HG03039 (cell line): ENCODE data around the gene TRAFD1.
"Not testable (repeated sequence)": the region's sequence is repeated elsewhere in the genome, so short reads cannot be mapped to it uniquely, and the experiment has no call there.

Source experiments
- ATAC-seq: cut with Tn5 transposase; IDR thresholded peaks from one replicate; pipeline ENCODE4 v1.9.1; 2021; ENCODE audit warnings: mild to moderate bottlenecking, moderate library complexity; ENCODE audit not compliant: unreplicated experiment

The TRAFD1 gene

GRCh38 chr12:112153181-112153892 is 28.0 kb downstream of the TRAFD1 start:
- ATAC-seq = no peak

DNA sequence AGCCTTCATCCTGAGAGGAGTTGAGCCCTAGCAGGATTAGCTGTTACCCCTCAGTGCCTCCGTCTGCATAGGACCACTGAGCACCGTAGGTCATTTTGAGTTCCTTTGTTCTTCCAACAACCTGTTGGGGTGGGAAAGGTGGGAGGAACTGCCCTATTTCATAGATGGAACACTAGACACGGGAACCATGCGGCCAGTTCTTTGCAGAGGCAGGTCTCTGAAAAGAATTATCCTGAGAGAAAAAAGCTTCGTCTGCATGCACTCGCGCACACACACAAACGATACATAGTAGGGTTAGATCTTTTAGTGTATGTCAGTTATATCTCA is 28.5 kb downstream of the TRAFD1 start:
- no peak for ATAC-seq

DNA sequence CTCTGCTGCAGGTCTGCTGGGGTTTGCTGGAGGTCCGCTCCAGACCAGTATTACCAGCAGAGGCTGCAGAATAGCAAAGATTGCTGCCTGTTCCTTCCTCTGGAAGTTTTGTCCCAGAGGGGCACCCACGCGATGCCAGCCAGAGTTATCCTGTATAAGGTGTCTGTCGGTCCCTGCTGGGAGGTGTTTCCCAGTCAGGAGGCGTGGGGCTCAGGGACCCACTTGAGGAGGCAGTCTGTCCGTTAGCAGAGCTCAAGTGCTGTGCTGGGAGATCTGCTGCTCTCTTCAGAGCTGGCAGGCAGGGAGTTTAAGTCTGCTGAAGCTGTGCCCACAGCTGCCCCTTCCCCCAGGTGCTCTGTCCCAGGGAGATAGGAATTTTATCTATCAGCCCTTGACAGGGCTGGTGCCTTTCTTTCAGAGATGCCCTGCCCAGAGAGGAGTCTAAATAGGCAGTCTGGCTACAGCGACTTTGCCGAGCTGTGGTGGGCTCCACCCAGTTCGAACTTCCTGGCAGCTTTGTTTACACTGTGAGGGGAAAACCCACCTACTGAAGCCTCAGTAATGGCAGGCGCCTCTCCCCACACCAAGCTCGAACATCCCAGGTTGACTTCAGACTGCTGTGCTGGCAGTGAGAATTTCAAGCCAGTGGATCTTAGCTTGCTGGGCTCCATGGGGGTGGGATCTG is 33.2 kb downstream of the TRAFD1 start:
- ATAC-seq = not testable (repeated sequence)

- no peak for ATAC-seq
Measured at GRCh38 chr12:112159146-112159541, 33.8 kb downstream of the TRAFD1 start.

- ATAC-seq = no peak
Measured at GRCh38 chr12:112160611-112161010, 35.3 kb downstream of the TRAFD1 start.

GRCh38 chr12:112161711-112162110 is 36.4 kb downstream of the TRAFD1 start:
- no peak for ATAC-seq

DNA sequence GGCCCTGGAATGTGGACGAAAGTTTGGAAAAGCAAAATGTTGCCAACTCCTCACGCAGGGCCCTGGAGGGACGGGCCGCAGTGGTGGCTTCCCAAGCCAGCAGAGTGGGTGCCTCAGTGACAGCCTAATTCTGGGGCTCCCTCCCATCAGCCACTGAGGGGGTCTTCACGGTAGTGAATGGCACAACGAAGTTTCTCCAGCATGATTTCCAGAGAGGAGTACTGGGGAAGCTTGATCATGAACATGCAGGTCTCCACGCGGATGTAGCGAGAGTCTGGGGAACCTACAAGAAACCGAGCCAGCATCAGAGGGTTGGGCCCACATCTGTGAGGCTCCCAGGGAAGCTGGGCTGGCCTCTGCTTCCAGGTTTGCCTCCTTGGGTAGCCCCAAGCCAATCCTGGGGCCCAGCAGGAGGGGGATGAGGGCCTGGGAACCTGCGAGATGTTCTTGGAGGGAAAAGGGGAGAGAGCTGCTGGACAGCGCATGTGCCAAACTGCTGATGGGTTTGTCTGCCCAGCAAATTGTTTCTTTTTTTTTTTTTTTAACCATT is 37.0 kb downstream of the TRAFD1 start:
- ATAC-seq = no peak

DNA sequence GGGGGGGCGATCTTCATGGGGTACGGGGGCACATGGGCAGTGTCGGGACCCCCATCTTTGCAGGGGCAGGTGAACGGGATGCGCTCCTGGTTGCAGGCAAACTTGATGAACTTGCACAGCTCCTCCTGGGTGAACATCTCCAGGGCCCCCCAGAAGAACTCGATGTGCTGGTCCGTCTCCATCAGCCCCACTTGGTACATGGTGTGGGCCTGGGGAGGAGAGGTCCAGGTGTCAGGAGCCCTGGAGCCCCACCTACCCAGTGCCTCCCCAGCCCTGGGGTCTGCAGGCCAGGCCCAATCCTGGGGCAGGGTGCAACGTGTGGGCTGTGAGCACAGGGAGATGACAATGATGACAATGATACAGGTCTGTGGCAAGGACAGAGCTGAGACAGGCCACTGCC is 37.7 kb downstream of the TRAFD1 start:
- ATAC-seq = no peak

- ATAC-seq = no peak
Measured at GRCh38 chr12:112163471-112163991, 38.2 kb downstream of the TRAFD1 start.

DNA sequence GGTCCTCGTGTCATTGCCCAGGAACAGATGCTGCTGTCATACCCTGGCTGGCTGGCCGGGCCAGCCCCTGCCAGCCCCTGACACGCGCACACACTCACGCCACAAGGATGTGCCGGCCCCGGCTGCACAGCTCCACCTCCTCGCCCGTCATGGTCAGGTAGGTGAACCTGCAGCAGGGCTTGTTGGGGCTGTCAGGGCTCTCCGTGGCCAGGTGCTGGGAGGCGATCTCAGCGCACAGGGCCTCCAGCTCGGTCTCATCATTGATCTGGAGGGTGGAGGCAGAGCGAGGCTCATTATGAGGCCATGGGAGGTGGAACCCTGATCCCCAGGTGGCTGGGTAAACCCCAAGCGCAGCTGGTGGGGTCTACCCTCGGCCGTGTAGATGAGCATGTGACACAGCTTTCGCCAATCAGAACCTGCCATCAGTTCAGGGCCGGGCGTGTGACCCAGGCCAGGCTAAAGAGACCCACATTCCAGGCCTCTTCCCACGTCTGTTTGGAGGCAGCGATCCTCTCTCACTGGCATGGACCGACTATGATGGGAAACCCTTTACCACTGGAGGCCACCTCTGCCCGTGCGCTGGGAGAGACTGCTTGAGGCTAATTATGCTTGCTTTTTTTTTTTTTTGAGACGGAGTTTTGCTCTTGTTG is 38.8 kb downstream of the TRAFD1 start:
- ATAC-seq = no peak

GRCh38 chr12:112165624-112166023 is 40.3 kb downstream of the TRAFD1 start:
- no peak for ATAC-seq

GRCh38 chr12:112166051-112167015 is 41.0 kb downstream of the TRAFD1 start:
- no peak for ATAC-seq

- no peak for ATAC-seq
Measured at GRCh38 chr12:112167031-112167461, 41.7 kb downstream of the TRAFD1 start.

DNA sequence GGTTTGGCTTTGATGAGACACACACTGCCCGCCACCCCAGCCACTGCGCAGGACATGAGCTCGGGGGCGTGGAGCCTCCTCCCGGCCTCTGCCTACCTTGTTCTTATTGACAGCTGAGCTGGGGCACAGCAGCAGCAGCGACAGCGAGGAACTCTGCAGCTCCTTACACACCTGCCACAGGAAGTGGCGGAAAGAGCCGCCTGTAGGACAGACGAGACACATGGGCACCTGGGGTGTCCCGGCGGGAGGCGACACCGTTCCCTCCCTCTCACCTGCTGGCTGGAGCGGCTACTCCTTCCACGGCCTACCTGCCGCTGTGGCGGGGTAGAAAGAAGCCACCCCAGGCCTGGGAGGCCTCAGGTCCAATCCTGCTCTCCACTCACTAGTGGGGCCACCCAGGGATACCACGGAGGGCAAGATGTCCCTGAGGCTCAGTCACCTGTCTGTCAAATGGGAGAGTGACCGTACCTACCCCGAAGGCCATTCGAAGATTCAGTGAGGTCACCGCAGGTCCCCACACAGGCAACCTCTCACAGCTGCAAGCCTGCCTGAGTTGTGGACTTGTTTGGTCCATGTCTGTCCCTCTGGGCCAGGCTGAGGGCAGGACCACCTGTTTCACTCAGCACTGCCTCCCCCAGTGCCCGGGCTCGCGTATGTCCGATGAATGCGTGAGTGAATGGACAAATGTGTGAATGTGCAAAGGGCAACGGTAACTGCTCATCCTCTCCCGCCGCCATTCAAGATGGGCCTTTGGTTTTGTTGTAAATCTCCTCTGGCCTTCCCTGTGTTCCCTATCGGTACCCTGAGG is 42.6 kb downstream of the TRAFD1 start:
- no peak for ATAC-seq

- no peak for ATAC-seq
Measured at GRCh38 chr12:112168561-112168971, 43.2 kb downstream of the TRAFD1 start.

DNA sequence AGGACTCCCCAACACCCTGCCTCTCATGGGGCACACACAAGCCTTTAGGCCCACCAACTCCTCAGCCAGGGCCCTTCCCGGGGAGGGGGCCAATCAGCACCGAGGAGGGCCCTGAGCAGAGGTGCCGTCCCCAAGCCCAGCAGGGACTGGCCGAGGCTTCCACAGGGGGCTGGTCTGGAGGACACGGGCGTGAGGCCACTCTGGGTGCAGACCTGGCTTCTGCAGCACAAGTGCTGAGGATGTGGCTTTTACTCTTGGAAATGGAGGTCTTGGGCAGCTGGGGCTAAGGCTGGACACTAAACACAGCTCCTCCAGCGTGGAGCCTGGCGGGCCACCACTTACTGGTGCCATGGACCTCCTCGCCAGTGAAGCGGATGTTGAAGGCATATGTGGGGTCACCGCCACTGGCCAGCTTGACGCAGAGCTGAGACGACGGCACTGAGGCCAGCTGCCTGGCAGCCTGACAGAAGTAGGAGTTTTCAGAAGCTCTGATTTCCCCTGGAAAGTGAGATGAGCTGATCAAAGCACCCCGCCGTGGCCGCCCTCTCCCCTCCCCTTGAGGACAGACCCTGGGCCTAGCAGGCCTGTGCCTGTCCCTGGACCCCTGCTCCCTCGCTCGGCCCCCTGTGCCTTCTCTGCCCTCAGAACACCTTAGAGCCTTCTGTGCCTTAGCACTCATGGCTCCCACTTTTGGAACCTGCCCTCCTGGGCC is 44.0 kb downstream of the TRAFD1 start:
- ATAC-seq = no peak

DNA sequence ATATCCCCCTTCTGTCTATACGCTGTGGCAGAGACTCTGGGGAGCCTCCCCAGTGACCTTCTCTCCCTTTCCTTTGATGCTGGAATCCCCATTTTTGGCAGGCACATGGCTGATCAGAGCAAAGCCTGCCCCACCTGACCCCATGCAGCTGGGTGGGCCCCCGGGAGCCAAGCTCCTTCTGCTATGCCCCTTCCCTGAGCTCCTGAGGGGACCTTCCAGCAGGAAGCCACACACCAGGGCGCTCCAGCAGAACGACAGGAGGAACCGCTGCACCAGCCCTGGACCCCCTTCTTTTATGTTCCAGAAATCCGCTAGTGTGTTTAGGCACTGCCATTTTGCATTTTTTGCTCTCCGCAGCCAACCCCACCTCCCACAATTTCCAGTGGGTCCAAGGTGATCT is 44.6 kb downstream of the TRAFD1 start:
- no peak for ATAC-seq

- no peak for ATAC-seq
Measured at GRCh38 chr12:112170376-112170775, 45.0 kb downstream of the TRAFD1 start.

DNA sequence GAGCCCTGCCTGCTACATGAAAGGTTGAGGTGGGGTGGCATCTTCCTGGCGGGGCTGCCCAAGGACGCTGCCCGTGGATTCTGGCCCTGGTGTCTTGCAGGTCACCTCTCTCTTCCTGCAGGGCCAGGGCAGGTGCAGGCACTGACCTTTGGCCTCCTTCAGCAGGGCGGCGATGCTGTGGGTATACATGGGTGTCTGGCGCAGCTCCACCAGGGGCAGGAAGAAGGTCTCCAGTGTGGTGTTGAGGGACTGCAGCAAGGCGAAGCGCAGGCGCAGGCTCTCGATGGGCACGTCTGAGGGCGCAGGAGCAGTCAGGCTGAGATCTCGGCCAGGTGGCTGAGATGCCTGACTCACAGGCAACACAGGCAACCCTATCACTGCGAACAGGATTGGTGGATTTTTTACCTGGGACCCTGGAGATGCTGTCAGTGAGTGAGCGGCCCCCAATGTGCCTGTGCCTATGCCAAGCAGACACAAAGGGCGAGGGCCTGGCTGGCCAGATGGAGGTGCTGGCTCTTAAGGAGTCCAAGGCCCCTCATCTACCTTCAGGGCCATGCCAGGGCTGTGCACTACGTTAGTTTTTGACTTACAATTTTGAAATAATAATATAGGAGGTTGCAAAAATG is 45.7 kb downstream of the TRAFD1 start:
- ATAC-seq = no peak
